Activated T-cell treated with anti-CD3 and anti-CD28 coated beads, Interleukin-2, amount 50 U/mL, for 1 hour (primary cell): ENCODE results near the gene EPS8L2.
A peak's percentile ranks its signal among the peaks of the same experiment; 100 is the strongest.
"Not testable (repeated sequence)": the region's sequence is repeated elsewhere in the genome, so short reads cannot be mapped to it uniquely, and the experiment has no call there.

Experiments used
- DNase-seq: peaks from one replicate; pipeline ENCODE4 v3.0.0-alpha.2; 2020

The EPS8L2 gene

DNA sequence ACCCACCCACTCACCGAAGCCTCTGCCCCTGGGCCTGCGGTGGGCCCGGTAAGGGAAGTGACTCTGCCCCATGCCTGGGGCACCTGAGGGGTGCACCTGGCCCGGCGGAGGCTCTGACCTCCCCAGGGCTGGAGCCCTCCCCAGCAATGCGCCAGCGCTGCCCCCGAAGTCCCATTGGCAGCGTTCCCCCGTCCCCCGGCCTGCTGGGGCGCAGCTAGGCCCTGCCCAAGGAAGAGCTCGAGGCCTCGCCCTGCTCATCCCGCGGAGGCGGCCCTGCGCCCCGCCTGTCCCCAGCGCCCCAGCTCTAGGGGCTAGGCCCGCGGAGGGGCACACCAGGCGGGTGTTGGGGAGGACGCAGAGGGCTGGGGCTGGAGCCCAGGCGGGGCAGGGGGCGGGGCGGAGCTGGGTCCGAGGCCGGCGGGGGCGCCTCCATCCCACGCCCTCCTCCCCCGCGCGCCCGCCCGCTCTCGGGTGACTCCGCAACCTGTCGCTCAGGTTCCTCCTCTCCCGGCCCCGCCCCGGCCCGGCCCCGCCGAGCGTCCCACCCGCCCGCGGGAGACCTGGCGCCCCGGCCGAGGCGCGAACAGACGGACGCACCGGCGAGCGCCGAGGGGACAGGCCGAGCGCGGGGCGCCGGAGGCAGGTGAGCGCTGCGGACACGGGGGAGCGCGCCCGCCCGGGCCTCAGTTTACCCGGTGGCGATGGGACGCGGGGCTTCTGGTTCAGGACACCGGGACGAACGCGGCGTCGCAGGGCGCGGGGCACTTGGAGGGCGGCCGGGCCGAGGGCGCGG lies at the start of gene EPS8L2:
EPS8L2 (plus strand) TSS at position 586 of the 793 bp plus-strand sequence. CDS start 3,177 bp downstream, outside the sequence.
- DNase-seq, result peak; percentile 48

DNA sequence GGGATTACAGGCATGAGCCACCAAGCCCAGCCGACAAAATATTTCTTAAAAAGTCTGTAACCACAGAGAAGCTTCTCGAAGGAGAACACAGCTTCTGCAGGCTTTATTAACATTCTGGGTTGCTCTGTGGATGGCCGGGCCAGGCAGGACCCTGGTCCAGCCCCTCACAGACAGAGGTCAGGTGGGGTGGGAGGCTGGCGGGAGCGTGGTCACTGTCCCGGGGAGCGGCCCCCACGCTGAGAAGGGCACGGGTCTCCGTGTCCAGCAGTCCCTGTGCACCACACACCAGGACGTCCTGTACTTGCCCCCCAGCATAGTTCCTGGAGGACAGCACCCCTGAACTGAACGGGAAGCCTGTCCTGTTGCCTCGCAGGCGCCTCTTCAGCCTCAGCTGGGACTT lies 49.6 kb upstream of the EPS8L2 start:
- DNase-seq, result no peak

DNA sequence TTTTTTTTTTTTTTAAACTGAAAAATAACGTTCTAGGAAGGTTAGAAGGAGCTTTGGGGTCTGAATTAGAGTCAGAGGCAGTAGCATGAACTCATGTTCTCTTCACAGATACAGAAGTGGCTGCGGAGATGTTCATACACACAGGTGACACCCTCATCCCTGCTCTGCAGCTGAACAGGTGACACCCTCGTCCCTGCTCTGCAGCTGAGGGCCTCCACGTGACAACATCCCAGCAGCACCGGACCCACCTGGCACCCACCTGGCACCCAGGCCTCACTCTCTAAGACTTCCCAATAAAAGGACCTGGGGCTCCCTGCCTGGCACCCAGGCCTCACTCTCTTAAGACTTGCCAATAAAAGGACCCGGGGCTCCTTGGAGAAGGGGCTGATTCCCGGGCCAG lies 49.2 kb upstream of the EPS8L2 start:
- no peak for DNase-seq

DNA sequence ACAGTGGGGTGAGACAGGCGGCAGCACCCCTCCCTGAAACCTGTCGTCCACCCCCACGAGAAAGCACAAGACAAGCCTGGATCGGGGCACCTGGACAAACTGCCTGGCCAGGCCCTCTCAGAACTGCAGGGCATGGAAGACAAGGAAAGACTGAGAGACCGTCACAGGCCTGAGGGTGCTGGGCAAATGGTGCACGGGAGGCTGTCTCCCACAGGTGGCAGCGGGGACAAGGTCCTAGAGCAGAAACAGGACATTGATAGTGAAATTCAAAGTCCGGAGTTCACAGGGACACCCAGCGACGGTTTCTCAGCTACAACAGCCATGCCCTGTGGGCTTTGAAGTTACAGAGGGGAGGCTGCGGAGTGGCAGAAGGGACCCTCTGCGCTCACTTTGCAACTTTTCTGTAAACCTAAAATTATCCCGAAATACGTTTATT lies 48.3 kb upstream of the EPS8L2 start:
- no peak for DNase-seq

DNA sequence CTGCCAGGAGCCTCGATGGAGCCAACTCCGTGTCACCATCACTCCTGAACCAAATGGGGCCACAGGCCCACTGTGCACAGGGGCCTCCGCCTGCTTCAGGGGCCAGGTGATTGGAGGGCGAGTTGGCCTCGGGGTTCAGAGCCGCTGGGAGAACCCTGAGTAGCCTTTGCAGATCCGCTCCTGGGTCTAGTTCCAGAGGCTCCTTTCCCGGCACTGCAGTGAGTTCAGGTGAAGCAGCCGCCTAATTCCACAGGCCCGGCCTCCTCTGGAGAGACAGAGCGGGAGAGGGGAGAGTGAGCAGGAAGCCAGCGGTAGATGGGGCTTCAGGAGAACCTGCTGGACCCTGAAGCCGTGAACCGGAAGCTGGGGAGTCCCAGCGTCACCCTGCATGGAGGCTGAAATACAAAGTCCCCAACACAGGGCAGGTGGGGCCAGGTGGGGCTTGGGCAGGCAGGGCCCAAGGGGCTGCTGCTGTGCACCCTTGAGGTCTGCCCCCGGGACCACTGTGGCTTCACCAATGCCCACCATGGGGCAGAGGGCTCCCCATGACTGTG lies 46.4 kb upstream of the EPS8L2 start:
- DNase-seq, result no peak

DNA sequence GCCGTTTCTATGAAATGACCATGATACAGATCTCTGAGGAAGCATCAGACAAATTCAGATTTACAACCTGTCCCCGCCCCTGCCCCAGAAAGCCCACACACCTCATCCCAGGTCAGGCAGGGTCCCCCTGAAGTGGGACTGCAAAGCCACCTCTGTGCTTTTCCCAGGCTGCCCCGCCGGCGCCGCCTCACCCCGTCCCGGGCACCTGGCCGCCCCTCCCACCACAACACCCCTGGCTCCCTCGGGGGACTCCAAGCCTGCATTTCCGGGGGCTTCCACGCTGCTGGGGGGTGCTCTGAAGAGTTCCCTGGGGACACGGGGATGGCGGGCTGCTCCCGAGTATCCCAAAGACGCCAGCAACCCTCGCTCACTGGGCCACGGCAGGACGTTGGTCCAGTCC lies 45.8 kb upstream of the EPS8L2 start:
- DNase-seq, result no peak

DNA sequence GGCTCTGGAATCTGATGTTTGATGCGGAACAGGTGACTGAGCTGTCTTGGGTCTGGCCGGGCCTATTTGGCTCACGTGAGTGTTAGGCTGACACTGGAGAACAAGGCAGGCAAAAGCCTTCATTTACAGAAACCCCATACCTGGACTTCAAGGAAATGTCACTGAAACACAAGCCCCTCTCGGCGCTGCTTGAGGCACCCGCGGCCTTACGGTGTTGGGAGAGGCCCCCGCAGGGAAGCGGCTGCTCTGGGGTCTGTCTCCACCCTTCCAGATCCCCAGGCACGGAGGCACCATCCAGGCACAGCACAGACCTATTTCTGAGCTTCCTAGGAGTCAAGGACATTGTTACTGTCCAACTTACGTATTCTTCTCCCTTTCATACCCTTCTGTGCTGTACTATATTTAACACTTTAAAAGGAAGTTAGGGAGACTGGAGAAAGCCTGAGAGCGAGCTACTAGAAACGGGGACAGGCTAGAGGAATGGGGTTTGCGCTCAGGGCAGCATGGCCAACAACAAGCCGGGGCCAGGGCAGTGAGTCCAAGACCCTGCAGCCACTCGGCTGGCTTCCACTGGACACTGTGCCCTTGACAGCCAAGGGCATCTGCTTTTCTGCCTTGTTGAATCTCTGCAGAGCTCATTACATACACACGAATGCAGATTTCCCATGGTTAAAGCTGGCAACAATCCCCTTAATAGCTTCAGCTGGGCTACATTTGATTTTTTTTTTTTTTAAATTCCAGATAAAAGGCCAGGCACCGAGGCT lies 45.2 kb upstream of the EPS8L2 start:
- no peak for DNase-seq

DNA sequence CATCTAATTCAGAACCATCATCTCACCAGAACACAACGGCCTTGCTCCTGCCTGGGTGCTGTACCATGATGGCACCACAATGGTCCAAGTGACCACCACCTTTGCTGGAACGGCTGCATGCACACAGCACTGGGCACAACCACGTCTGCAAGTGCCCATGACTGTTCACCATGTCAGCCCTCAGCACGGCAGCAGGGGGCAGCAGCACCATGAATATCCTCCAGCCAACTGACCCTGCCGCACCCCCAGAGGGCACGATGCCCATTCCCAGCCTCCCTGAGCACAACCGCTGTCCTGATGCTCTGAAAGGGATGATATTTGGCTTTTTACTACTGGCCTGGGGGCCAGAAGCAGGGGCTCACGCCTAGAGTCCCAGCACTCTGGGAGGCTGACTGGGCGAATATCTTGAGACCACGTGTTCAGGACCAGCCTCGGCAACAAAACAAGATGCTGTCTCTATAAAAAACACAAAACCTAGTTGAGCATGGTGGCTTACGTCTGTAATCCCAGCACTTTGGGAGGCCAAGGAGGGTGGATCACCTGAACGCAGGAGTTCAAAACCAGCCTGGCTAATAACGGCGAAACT lies 43.2 kb upstream of the EPS8L2 start:
- peak; percentile 51 for DNase-seq

DNA sequence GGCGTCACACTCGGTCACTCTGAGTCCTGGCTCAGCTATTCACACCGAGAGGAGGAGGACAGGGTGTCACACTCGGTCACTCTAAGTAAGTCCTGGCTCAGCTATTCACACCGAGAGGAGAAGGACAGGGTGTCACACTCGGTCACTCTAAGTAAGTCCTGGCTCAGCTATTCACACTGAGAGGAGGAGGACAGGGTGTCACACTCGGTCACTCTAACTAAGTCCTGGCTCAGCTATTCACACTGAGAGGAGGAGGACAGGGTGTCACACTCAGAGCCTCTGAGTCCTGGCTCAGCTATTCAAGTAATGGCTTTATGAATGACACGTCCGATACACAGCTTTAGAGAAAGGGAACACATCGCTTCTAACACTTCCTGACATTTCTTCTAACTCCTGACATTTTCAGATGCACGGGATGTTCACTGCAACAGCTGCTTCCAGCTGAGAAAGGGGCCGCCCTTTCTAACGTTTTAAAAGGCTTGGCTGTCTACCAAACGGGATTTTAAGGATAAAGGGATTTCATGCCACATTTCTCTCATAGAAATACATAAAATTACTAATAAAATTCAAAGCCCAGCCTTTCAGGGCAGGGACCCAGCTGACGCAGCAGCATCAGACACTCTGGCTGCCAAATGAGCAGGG lies 40.8 kb upstream of the EPS8L2 start:
- DNase-seq, result no peak

DNA sequence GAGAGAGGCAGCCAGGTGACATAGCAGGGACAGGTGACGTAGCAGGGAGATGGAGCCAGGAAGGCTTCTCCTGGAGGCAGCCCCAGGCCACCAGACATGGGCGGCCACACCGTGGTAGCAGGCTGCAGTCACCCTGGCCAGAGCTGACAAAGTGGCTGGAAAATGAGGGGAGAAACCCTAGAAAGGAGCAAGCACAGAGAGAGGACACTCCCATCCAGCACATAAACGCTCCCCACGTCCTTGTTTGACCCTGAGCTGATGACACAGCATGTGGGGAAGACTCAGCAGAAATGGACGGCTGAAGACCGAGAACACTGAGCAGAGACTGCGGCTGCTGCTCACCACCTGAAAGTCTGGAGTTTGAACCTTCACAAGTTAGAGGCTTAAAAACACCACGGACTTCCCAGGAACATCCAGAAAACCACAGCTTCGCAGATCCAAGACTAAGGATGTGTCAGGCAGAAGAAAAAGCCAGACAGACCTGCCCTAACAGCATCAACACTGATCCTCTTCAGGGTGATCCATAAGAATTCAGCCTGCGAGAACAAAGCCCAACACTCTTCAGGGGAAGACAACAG lies 40.2 kb upstream of the EPS8L2 start:
- DNase-seq, result no peak

DNA sequence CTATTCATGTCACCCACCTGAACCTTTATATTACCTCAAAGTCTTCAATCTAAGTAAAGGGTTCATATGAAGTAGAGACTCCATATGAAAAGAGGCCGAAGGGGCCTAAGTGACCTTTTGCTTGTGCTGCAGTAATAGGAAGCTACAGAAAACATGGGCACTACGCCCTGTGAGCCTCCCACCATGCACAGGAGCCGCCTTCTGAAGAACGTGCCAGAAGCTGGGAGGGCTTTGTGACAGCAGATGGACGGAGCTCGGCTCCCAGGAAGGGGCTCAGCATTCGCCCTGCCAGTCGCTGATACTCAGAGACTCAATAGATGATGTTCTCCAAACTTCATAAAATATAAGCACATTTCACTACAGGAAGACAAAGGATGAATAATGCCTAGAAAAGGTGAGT lies 32.2 kb upstream of the EPS8L2 start:
- no peak for DNase-seq

DNA sequence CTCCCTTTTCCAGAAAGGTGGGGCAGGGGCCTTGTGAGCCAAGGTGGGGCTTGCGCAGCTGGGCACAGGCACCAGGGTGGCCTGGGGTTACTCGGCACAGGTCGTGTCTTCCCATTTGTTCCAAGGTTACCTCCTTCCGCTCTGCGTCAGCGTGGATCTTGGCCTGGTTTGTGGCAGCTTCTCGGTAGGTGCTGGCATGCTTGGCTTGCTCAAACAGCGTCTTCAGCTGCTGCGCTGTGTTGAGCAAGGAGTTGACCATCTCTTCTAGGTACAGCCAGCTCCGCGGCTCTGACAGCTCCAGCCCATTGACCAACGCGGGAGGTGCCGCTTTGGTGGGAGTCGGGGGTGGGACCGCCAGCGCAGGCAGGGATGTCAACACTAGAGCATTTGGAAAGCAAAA lies 31.6 kb upstream of the EPS8L2 start:
- no peak for DNase-seq

DNA sequence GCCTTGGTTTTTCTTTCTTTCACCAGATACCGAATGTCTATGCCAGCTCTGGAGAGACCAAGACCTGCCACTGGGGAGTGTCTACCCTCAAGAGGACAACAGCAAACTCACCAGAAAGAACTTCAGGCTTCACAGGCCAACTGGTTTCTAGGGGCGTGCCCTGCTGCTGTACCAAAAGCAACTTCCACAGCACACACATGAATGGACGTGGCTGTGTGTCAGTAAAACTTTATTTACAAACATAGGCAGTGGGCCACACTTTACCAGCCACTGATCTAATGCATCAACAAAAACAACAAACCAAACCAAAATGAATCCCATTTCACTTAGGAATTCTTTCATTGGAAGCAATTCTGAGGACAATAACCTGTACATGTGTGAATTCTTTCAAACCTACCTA lies 27.7 kb upstream of the EPS8L2 start:
- DNase-seq, result no peak

DNA sequence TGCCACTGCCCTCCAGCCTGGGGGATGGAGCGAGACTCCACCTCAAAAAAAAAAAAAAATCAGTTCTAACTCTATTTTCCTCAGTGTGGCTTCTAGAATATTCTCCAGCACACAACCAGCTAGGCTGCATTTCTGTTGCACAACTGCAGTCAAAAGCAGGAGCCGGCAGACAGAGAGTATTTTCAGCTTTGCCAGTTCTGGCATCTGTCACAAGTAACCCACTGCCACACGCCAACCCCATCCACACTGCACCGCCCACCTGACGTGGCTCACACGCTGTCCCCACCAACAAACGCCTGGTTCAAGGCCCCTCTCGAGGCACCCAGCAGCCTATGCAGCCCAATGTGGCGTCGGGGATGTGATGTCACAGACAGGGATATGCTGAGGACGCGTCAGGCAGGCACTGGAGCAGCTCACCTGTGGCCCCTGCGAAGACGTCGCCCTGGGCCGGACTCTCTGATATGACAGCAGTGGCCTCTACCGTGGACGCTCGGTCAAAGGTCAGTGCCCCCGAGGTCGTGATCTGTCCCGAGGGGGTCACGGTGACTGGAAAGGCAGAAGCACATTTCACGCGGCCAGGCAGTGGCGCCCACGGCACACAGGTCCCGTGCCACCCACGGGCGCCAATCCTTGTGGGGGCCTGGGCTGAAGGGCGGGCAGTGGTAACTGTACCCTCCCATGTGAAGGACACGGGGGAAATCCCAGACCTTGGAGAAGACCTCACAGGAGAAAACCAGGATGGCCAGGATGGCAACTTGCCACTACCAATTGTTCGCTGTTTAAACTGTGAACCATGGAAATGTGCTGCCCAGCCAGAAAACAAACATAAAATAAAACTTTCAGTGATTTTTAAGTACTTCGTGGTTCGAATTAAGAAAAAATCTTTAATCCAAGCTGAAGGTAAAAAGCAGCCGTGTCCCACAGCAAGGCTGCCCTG lies 26.5 kb upstream of the EPS8L2 start:
- no peak for DNase-seq

DNA sequence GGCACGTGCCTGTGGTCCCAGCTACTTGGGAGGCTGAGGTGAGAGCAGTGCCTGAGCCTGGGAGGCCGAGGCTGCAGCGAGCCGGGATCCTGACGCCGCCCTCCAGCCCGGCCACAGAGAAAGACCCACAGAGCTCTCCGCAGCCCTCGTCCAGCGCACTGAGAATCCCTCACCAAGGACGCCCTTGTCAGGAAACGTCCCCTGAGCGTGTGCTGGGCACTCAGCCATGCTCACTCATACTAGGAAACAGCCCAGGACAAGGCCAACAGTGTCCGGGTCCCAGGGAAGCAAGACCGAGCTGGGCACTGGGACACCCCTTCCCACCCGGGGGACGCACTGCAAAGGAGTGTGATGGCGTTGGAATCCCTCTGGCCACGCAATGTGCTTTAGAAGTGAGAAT lies 25.6 kb upstream of the EPS8L2 start:
- no peak for DNase-seq

DNA sequence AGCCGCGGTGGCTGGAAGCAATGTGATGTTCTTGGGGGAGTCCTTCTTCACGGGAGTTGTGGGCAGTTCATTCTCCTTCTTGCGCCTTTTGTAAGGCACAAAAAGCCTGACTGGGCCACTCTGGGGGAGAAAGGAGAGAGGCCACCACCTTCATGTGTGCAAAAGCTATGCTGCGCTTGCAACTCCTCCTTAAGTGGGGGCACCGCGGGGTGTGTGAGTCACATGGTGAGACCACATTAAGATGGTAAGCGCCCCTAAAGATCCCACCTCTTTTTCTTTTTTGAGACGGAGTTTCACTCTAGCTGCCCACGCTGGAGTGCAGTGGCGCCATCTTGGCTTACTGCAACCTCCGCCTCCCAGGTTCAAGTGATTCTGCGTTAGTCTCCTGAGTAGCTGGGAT lies 25.1 kb upstream of the EPS8L2 start:
- DNase-seq, result no peak

DNA sequence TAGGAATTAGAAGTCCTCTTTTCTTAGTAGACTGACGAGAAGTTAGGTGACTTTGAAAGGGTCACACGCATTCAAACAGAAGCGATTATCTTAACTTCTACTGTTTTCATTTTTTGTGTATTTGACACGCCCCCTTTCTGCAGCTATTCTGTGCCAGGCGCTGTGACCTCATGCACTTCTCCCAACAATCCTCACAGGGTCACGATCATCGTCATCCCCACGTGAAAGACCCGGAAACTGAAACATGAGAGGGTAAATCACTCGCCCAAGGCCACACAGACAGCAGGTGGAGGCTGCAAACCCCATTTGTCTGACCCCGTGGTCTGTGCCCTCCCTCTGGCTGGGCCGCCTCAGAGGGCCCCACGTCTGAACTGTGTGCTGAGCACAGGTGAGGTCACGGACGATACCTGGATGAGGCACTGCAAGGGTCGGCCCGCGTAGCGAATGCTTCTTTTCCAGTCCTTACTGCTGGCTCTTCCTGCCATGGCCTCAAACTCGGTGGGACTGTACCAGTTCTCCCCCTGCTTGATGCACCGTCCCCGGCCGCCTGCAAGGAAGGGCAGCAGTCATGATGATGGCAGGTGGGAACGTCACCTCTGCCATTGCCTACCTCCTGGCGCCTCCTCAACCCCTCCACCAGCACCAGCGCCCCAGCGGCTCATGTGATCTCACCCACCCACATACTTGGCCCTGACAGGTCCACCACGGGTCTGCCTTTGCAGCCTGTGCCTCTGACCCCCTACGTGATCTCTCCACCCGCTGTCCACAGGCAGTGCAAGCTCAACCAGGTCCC lies 19.4 kb upstream of the EPS8L2 start:
- DNase-seq, result no peak

DNA sequence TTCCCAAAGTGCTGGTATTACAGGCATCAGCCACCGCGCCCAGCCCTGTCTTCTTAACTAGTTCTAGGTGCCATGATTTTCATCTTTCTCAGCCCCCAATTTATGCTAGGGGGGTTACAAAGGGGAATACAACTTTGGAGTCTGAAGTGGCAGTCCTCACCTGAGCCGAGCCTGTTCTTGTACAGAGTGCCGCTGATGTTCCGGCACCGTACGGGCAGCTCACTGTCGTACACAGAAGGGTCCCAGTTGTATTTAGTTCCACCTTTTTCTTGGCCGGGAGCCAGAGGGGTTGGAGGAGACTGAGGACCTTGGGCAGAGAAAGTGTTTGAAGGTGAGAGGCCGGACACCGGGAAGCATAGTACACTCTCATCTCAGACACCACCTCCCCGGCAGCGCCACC lies 18.3 kb upstream of the EPS8L2 start:
- no peak for DNase-seq

DNA sequence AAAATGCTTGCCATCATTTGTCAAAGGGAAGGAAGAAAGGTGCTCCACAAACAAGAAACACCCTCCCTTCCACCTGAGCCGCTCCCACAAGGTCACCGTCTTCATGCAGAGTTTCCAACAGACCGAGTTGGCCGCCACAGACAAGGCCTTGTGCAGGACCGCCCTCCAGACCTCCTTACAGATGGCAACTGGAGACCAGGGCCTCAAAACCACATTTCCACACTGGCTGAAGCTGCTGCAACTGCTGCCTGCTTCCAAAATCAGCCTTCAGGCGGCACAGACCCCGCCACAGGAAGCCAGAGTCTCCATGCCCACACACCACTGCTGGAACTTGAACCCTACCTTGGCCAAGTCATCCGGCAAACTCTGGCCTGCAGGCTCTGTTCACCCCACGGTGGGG lies 17.4 kb upstream of the EPS8L2 start:
- no peak for DNase-seq

DNA sequence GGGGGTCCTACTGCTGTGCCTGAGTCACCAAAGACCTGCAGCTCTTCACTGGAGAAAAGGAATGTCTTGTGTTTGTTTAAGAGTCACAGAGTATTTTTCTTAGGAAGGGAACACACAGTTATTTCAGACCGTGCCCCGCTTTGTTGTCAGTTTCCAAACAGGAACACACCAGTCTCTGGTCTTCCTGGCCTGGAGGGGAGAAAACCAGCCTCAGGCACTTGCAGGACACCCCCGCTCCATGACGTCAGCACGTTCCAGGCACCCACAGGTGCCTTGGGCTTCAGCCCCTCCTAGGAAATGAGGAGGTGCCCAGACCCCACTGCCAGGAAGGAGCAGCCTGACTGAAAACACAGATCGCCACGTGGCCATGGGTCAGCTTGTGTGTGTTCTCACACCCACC lies 16.4 kb upstream of the EPS8L2 start:
- DNase-seq, result no peak

DNA sequence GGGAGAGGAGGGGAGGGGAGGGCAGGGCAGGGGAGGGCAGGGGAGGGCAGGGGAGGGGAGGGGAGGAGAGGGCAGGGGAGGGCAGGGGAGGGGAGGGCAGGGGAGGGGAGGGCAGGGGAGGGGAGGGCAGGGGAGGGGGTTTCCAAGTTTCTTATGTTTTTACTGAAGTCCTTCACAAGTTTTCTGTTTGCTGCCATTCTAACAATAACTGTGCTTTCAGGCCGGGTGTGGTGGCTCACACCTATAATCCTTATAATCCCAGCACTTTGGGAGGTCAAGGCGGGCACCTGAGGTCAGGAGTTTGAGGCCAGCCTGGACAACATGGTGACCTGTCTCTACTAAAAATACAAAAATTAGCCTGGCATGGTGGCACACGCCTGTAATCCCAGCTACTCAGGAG lies 15.8 kb upstream of the EPS8L2 start:
- not testable (repeated sequence) for DNase-seq
